ENCODE data around the gene TRPM8. TPM values are rescaled to one million over a fixed set of nuclear protein-coding genes. Genes with fewer than 3 reads are reported as not detected.

The TRPM8 gene
- total and polyA plus RNA-seq, 8 donors, result not detected

GRCh38 chr2:233915128-233915527 is 2.0 kb upstream of the TRPM8 start:
- DNase-seq, result no peak
- no peak overlapping the region for H3K4me3 ChIP-seq
- no peak for TF ChIP-seq POLR2A (IDR thresholded peaks at IDR 0.05)
- TF ChIP-seq CTCF (IDR thresholded peaks at IDR 0.05), result no peak
- TF ChIP-seq EP300 (IDR thresholded peaks at IDR 0.05), result no peak
- TF ChIP-seq POLR2AphosphoS5 (IDR thresholded peaks at IDR 0.05), result no peak
- H3K36me3 ChIP-seq, result no peaks in the 10 kb centered on the region
- H3K27me3 ChIP-seq, result peaks cover 0 to 18% (median 0%) of the 10 kb centered on the region in 3 donors
- no peaks in the 10 kb centered on the region for H3K4me1 ChIP-seq
- WGBS, 5 donors, result 9 to 19% (median 17%) methylated on average over 2 of the region's 2 CpGs
- intact Hi-C loops (cut with DNase I; ENCODE audit: low total_unique reads), result no loop called here
- no peaks in the 10 kb centered on the region for H3K9me3 ChIP-seq
- no peak overlapping the region for H3K27ac ChIP-seq

GRCh38 chr2:233919319-233919718 is 2.1 kb downstream of the TRPM8 start:
- WGBS, 5 donors, result 77 to 88% (median 83%) methylated on average over 1 of the region's 1 CpG
- Histone ChIP-seq H3K4me1 (no peaks in the 10 kb centered on the region), H3K27ac (no peak overlapping the region), H3K9me3 (no peaks in the 10 kb centered on the region), H3K4me3 (no peak overlapping the region), H3K36me3 (no peaks in the 10 kb centered on the region), H3K27me3 (peaks cover 0 to 22% (median 2%) of the 10 kb centered on the region in 3 donors)
- TF ChIP-seq CTCF (IDR thresholded peaks at IDR 0.05) (no peak), POLR2AphosphoS5 (IDR thresholded peaks at IDR 0.05) (no peak), EP300 (IDR thresholded peaks at IDR 0.05) (no peak), POLR2A (IDR thresholded peaks at IDR 0.05) (no peak)
- intact Hi-C loops (cut with DNase I; ENCODE audit: low total_unique reads), result no loop called here
- no peak for DNase-seq

- no peak for TF ChIP-seq POLR2AphosphoS5 (IDR thresholded peaks at IDR 0.05)
- Histone ChIP-seq H3K36me3 (no peaks in the 10 kb centered on the region), H3K4me3 (no peak overlapping the region), H3K27me3 (peaks cover 0 to 28% (median 2%) of the 10 kb centered on the region in 3 donors), H3K27ac (no peak overlapping the region), H3K4me1 (no peaks in the 10 kb centered on the region), H3K9me3 (no peaks in the 10 kb centered on the region)
- intact Hi-C loops (cut with DNase I; ENCODE audit: low total_unique reads), result no loop called here
- WGBS, 5 donors, result 70 to 87% (median 82%) methylated on average over 3 of the region's 3 CpGs
- DNase-seq, result no peak
These were observed 2.8 kb downstream of the TRPM8 start for GRCh38 chr2:233919938-233920337.

GRCh38 chr2:233922471-233922870 is 5.3 kb downstream of the TRPM8 start:
- WGBS, 5 donors, result 0 to 17% (median 7%) methylated on average over 1 of the region's 1 CpG
- intact Hi-C loops (cut with DNase I; ENCODE audit: low total_unique reads), result no loop called here
- Histone ChIP-seq H3K36me3 (no peaks in the 10 kb centered on the region), H3K9me3 (no peaks in the 10 kb centered on the region), H3K4me3 (no peak overlapping the region), H3K4me1 (no peaks in the 10 kb centered on the region), H3K27ac (no peak overlapping the region), H3K27me3 (peaks cover 0 to 36% (median 2%) of the 10 kb centered on the region in 3 donors)
- TF ChIP-seq CTCF (IDR thresholded peaks at IDR 0.05), result no peak
- DNase-seq, result no peak

- TF ChIP-seq POLR2A (IDR thresholded peaks at IDR 0.05) (no peak), POLR2AphosphoS5 (IDR thresholded peaks at IDR 0.05) (no peak), EP300 (IDR thresholded peaks at IDR 0.05) (no peak), CTCF (IDR thresholded peaks at IDR 0.05) (no peak)
- WGBS, 5 donors, result 68 to 78% (median 72%) methylated on average over 7 of the region's 7 CpGs
- intact Hi-C loops (cut with DNase I; ENCODE audit: low total_unique reads), result no loop called here
These were observed 8.2 kb downstream of the TRPM8 start for GRCh38 chr2:233925402-233925801.

More at GRCh38 chr2:233925402-233925801, 8.2 kb downstream of the TRPM8 start:
- Histone ChIP-seq H3K4me3 (no peak overlapping the region), H3K9me3 (no peaks in the 10 kb centered on the region), H3K36me3 (no peaks in the 10 kb centered on the region), H3K27ac (no peak overlapping the region), H3K27me3 (peaks cover 0 to 45% (median 2%) of the 10 kb centered on the region in 3 donors), H3K4me1 (no peaks in the 10 kb centered on the region)
- no peak for DNase-seq

Measured in stomach (tissue), 9 donors.